ENCODE measurements around the gene ARMS2.

ARMS2 gene, protein sequence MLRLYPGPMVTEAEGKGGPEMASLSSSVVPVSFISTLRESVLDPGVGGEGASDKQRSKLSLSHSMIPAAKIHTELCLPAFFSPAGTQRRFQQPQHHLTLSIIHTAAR

DNA sequence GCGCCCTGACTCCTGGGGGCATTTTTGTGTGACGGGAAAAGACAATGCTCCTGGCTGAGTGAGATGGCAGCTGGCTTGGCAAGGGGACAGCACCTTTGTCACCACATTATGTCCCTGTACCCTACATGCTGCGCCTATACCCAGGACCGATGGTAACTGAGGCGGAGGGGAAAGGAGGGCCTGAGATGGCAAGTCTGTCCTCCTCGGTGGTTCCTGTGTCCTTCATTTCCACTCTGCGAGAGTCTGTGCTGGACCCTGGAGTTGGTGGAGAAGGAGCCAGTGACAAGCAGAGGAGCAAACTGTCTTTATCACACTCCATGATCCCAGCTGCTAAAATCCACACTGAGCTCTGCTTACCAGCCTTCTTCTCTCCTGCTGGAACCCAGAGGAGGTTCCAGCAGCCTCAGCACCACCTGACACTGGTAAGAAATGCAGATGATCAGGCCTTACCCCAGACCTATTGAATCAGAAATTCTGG lies at the start of gene ARMS2:
Gene ARMS2, plus strand, starts transcription at position 51 of the 478 bp plus-strand sequence. Its CDS starts 75 bp downstream, at position 126.
- DNase-seq (ENCODE audit: low read depth) = no peak

DNA sequence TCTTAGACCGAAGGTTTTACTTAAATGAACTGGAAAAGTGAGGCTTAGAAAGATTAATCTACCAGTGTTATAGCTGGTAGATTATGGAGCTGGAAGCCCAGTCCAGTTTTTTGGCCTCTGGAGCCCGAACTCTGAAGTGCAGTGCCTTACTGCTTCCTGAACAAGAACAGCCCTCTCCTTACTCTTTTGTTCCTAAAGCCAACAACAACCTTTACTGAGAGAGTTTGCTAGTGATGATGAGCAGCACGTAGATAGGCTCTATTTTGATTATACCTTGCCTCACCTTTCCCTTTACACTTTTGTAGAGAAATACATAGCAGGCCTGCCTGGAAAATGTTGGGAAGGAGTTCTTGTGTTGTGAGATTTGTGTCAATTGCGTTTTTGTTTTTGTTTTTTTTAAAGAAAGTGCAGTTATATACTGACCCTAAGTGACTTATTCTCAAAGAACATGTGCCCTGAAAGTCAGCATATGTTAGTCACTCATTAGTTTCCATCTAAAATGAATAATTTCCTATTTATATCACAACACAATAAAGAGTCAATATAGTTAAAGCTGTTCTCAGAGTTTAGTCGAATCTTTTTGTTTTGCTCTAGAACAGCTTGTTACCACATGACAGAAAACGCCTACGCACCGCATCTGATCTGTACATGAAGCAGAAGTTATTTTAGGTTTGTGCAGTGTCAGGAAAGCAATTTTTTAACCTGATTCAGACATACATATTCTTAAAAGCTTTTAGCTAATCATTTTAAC lies 46.9 kb upstream of the ARMS2 start:
- DNase-seq (ENCODE audit: low read depth) = no peak

DNA sequence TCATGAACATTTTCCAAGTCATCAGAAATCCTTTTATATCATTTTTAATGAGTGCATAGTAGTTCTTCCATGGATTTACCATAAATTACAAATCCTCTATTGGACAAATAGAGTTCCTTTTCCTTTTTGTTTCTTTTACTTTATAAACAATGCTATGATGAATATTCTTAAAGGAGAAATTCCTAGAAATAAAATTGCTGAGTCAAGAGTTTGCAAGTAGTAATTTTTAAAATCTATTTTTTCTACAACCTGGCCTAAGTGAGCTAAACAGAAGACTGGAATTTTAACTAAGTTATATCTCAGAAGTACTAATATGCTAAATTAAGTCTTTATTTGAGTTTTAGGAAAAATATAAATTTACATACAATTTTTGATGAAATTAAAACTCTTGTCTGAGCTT lies 41.1 kb upstream of the ARMS2 start:
- DNase-seq (ENCODE audit: low read depth) = no peak

DNA sequence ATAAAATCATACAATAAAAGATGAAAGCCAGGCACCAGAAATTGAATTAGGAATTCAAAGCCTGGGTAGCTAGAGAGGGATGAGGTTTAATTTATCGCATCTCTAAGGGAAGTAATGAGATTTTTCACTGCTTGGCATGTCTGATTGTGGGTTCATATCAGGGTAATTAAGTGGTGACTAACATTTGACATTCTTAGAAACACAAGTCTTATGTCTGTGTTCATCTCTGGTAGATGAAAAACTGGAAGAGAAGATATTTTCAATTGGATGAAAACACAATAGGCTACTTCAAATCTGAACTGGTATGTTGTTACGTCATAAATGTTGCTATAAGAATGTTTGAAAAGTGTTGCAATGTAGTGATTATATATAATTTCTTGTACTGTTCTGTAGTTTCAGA lies 36.8 kb upstream of the ARMS2 start:
- no peak for DNase-seq (ENCODE audit: low read depth)

DNA sequence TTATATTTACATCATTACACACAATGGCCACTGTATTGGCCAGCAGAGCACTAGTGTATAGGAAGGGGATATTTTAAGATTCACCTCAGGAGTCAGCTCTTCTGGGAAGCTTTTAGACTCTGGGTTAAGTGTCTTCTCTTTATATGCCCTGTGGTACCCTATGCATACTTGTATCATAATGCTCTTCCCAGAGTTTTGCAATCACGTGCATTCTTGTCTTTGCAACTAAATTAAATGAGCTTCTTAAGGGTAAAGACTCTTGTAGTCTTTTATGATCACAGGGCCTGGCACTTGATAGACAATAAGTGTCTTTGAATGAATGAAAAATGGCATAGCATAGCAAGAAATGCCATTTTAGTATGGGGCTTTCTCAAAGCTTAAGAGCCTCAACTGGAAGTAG lies 35.4 kb upstream of the ARMS2 start:
- DNase-seq (ENCODE audit: low read depth) = no peak

DNA sequence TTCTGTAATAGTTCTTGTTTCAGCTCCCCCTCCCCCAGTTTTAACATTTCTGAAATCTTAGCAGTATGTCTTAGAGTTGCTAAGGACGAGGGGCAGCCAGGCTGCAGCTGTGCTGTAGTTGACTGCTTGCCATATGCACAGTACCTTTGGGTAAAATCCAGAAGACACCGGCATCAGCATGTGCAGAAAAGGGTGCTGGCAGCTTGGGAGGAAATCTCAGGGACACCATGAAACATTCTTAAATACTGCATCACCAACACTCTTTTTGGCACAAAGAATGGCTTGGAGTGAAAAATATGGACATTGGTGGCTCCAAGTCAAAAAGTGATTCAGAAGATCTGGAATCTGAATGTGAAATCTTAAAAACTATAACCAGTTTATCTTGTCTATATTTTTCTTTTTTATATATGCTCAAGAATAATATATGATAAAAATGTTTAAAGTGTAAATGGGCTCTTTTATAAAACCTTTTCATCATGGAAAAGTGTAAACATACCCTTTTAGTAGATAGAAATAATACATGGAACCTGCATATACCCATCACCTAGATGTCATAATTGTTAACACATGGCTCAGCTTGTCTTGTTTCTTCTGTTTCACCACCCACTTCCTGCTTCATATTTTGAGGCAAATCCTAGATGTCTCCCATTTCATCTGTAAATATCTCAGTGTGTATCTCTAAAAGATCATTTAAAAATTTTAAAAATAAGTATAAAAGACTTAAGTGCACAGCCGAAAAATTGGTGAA lies 34.4 kb upstream of the ARMS2 start:
- no peak for DNase-seq (ENCODE audit: low read depth)

DNA sequence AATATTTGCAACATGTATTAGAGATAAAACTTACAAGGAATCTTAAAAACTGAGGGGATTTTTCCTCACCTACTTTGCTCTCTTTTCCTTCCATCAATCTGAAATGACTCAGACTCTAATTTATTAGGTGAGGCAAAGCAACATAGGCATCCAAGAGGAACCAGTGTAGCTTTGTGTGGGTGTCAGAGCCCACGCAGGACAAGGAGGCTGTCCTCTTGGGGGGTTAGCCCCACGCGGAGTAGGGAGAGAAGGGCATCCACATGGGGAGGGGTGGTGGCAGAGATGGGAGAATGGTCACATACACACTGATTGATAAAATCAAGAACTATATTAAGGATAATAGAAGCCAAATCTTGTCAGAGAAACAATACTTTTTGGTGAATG lies 33.8 kb upstream of the ARMS2 start:
- DNase-seq (ENCODE audit: low read depth) = no peak

DNA sequence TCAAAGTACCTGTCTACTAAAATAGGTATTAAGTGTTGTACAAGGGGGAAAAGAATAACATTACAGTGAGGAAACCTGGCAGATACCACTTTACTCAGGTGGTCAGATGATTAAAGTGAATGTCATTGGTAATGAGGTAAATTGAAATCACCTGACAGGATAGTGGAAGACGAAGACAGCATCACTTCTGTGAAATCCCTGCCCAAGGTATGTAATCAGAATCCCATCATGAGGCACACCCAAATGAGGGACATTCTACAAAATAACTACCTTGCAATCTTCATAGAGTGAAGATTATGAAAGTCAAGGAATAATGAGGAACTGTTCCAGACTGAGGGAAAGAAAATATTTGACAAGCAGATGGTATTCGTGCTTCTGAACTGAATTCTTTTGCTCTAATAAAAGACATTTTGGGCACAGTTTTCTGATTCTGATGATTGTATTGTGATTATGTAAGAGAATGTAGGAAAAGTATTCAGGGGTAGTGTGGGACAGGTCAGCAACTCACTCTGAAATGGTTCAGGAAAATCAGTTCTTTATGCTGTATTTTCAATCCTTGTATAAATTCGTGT lies 33.3 kb upstream of the ARMS2 start:
- no peak for DNase-seq (ENCODE audit: low read depth)

DNA sequence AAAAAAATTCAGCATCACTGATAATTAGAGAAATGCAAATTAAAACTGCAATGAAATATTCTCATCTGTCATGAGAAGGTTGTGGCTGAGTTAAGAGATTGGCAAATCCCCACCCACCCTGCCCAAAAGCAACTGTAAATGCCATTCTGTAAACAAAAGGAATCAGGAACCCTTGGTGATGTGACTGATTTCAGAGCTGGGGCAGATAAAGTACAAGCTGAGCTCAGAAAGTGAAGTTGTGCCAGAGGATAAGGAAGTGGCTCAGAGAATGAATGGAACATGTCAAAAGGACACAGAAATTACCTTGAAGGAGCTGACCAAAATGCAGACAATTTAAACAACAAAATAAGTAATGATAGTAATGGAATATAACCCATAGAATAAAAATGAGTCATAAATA lies 32.7 kb upstream of the ARMS2 start:
- no peak for DNase-seq (ENCODE audit: low read depth)

DNA sequence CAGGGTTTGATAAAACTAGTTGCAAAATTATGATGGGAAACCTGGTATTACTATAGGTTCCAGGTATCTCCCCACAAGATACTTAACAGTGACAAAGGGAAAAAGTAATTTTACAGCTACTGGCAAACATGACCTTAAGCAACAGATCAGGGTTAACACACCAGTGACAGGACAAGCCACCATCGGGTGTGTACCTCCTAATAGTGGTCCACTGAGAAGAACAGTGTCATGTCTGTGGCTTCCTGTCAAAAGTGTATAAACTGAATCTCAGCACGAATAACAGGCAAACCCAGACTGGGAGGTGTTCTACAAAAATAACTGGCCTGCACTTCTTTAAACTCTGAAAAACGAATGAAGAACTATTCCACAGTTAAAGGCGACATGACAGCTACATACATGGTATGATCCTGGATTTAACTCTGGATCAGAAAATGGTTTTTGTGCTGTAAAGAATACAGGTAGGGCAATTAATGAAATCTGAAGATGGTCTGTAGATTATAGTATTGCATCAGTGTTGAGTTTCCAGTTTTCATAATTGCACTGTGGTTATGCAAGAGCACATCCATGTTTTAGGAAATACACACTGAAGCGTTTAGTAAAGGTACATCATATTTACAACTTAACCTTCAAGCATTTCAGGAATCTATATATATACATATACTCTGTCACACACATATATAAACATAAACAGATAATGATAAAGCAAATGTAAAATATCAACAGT lies 32.0 kb upstream of the ARMS2 start:
- DNase-seq (ENCODE audit: low read depth) = no peak

DNA sequence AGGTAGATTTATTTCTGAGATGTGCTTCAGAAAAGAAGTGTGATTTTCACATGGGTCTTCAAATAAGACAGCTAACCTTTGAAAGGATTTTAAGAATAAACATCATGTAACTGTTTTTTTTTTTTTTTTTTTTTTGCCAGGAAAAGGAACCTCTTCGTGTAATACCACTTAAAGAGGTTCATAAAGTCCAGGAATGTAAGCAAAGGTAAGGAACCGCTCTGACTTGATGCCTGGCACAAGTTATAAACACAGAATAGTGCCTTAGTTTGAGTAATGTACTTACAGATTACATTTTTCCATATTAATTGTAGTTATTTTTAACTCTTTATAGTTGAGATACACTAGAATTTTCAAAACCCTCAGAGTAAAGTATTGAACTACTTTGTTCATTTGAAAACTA lies 30.4 kb upstream of the ARMS2 start:
- no peak for DNase-seq (ENCODE audit: low read depth)

DNA sequence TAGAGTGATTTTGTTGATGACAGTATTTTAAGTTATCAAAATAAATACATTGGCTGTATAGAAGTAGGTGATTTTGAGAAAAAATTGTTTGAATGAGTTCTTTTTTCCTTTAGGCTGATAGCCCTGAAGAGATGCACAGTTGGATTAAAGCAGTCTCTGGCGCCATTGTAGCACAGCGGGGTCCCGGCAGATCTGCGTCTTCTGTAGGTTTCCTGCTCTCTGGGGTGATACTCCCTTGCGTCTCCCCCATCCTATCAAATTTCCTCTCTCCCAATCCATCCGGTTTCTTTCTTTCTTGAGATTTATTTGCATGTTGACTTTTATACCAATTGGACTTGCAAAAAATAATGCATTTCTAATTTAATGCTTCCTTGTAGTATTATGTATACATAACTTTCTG lies 27.6 kb upstream of the ARMS2 start:
- DNase-seq (ENCODE audit: low read depth) = no peak

DNA sequence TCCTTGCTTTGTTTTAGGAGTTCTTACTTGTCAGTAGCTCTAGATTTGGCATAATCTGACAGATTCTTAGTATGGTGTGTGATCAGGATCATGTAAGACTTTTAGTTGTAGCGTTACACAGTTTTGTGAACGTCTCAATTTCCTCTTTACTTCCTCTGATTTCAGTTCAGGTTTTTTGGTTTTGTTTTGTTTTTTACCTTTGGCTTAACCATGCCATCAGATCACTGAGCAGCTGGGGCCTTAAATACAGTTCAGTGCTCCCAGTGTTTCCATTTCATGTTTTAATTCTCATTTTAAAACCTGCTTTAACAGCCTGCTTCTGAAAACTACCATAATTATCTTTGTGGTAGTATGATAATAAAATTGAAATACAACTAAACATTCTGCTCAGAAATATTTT lies 27.2 kb upstream of the ARMS2 start:
- DNase-seq (ENCODE audit: low read depth) = no peak

DNA sequence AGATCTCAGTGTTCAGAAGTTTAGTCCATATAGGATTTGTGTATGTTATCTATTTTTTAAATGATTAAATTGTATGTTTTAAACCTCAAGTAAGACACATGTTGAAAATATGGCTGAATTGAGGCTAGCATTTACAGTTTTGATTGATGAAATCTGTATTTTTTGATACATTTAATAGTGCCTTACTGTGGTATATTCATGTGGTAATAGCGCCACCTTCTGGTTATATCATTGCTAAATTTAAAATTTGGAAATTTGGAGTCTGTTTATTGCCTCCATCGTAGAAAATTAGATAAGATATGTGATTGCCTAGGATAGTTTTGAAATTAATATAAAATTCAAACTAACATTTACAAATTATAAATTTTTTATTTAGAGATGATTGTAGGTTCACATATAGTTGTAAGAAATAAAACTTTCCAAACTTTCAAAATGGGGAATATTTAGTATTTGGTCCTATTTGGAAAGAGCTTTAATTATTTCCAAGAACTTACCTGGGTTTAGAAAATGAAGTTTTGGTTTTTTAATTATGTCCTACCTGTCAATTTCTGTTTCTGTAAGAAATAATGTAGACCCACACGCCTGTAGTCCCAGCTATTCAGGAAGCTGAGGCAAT lies 19.1 kb upstream of the ARMS2 start:
- no peak for DNase-seq (ENCODE audit: low read depth)

DNA sequence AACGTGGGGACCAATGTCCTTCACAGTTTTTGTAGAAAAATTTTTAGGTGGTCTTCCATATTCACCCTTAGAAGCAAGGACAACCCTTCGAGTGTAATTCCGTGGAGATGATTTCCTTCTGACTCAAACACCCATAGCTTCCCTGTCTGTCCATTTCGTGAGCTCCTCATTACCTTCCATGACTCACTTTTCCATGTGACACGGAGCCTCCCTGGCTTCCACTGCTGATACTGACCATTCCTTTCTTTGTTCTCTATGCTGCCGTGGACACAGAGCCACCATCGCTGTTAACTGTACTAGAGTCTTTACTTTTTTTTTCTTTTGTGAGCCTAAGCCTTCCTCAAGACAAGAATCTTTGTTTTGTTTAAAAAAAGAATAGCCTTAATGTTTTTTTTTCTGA lies 12.5 kb upstream of the ARMS2 start:
- no peak for DNase-seq (ENCODE audit: low read depth)

DNA sequence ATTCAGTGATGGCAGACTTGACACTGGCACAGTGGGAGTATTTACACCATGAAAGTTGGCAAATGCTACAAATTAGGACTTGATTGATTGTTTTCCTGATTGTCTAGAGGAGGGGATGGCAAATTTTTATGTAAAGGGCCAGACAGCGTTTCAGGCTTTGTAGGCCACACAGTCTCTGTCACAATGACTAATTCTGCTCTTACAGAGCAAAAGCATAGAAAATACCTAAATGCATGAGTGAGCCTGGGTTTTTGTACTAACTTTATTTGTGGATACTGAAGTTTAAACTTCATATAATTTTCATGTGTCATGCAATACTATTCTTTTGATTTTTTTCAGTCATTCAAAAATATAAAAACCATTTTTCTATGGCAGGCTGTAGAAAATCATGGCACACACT lies 9.0 kb upstream of the ARMS2 start:
- DNase-seq (ENCODE audit: low read depth) = no peak

DNA sequence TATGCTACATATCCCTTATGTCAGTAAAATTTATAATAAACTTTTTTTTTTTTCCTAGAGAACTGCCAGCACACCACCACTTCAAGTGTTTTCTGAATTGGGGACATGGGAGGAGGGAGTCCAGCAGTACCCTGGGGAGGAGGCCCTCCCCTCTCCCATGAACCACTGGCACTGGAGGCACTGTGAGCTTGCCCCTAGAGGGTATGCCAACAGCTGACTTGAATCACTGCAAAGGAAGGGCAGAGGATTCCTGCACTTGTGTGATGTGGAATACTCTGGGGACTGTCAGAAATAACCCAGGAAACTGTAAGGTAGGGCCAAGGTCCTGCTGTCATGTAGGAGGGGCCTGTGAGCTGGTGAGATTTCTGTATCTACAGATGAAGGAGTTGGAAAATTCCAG lies 8.5 kb upstream of the ARMS2 start:
- no peak for DNase-seq (ENCODE audit: low read depth)

DNA sequence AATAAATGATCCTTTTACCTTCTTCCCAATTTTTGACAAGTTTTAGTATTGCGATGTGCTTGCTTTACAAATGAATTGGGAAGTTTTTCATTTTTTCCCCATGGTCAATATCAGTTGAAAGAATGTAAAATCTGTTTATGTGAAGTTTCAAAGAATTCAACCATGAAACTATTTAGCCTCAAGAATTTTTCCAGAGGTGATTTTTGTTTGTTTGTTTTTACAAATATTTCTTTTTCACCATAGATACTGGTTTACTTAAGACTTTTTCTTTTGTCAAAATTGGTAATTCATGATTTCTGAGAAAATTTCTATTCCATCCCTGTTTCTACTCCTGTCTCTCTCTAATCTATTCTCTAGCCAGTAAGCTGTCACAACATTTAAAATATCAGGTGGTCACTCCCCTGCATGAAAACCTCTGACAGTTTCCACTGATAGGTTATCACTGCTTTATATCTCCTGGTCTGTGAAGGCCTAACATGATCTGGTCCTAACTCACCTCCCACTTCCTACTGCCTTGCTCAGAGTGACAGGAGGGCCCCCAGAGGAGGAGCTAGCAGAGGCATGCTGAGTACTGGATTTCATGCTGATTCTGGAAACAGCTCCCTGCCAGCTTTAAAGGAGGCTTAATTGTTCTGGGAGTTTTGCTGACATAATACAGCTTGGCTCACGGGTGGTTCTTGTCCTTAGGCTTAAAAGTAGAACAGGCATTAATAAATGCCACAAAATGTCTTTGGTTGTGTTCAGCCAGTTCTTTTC lies 7.6 kb upstream of the ARMS2 start:
- DNase-seq (ENCODE audit: low read depth) = no peak

DNA sequence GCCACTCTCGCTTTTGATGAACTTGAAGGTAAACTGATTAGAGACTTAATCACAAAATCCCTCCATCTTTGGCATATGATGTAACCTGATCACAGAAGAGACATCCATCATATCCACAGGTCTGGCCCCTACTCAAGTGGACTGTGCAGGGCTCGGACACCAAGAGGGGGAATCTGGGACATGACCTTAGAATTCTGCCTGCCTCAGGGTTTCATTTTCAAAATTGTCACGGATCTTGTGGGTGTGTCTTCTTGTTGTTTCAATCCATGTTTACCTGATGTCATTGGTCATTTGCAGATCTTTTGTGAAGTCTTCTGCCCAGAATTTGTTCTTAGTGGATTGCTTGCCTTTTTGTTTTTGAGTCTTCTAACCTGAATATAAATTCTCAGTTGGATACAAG lies 5.9 kb upstream of the ARMS2 start:
- no peak for DNase-seq (ENCODE audit: low read depth)

DNA sequence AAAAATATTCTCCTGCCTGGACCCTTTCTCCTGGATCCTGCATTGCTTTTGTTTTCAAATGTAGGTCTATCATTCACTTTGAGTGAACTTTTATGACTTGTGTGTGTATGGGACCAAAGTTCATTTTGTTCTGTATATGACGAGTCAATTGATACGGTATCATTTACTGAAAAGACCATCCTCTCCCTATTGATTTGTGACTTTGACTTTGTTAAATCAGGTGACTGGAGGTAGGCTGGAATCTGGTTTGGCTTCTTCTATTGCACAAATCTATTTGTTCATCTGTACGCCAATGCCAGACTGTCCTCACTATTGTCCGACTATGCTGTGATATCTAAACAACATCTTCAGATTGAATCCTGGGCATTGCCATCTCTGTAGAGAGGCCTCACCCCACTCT lies 5.3 kb upstream of the ARMS2 start:
- DNase-seq (ENCODE audit: low read depth) = no peak

DNA sequence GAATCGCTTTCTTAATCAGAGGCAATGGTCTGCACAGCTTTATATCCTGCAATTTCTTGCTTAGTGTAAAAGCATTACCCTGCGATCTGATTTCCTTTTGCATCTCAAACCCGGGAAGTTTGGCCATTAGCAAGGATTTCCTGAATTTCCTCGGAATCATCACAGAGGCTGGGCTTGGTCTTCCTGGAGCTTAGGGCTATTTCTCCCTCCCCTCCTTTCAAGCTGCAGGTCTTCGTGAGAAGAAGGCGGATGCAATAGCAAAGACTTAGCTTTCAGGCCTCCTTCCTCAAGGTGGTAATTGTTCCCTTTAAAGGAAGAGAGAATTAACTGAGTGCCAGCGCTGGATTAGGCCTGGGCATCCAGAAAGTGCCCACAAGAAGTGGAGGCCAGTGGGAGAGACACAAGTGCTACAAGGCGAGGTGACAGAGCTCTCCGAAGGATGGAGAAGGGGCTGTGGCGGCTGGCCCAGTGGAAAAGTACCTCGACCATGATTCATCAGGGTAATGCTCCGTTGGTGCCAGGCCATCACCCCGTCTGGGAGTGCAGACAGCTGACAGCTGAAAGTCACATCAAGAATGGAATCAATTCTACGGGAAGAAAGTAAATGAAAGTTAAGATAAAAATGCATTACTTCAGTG lies 4.0 kb upstream of the ARMS2 start:
- DNase-seq (ENCODE audit: low read depth) = no peak
